ENCODE results near the gene CHST6. TPM values are rescaled to one million over a fixed set of nuclear protein-coding genes. Genes with fewer than 3 reads are reported as not detected.

The CHST6 gene
- total RNA-seq, 1 experiment from 2014 or later = 17.9 TPM

- TF ChIP-seq FOSL1 (IDR thresholded peaks at IDR 0.05; ENCODE audit: low read depth) = peak; percentile 64
- TF ChIP-seq ZNF274 (IDR thresholded peaks at IDR 0.05; ENCODE audit: low read depth, low read length) = no peak
These were observed 11.3 kb upstream of the CHST6 start (continued) for GRCh38 chr16:75506574-75506973.

GRCh38 chr16:75506107-75506506, 10.9 kb upstream of the CHST6 start:
- DNase-seq (ENCODE audit: low read depth, low spot score) = no peak
- peak overlapping the region; percentile 48 for H3K4me2 ChIP-seq (ENCODE audit: low read length)
- no peaks in the 10 kb centered on the region for H4K20me1 ChIP-seq (ENCODE audit: insufficient read depth)
- no peak for TF ChIP-seq ZNF274 (IDR thresholded peaks at IDR 0.05; ENCODE audit: low read depth, low read length)
- TF ChIP-seq CEBPB (IDR thresholded peaks at IDR 0.05; ENCODE audit: low read depth) = no peak
- no peak for TF ChIP-seq SRF (IDR thresholded peaks at IDR 0.05; ENCODE audit: low read depth)
- no peak for TF ChIP-seq ELF1 (IDR thresholded peaks at IDR 0.05; ENCODE audit: borderline replicate concordance, low read depth)
- TF ChIP-seq FOSL1 (IDR thresholded peaks at IDR 0.05; ENCODE audit: low read depth) = no peak
- TF ChIP-seq REST (IDR thresholded peaks at IDR 0.05; ENCODE audit: low read depth) = no peak
- no peak for TF ChIP-seq CTCF (IDR thresholded peaks at IDR 0.05 in 2 of 3, conservative IDR thresholded peaks at IDR 0.05 in 1 of 3; ENCODE audit: borderline replicate concordance in 1 of 3, insufficient read depth in 1 of 3, low read depth in 2 of 3, low read length in 2 of 3)
- TF ChIP-seq YY1 (IDR thresholded peaks at IDR 0.05; ENCODE audit: extremely low read depth, insufficient replicate concordance, low read depth, low read length) = no peak
- no peak for TF ChIP-seq ZFX (IDR thresholded peaks at IDR 0.05)
- no peak for TF ChIP-seq CBX3 (IDR thresholded peaks at IDR 0.05; ENCODE audit: low read depth)
- no peak for TF ChIP-seq EZH2 (IDR thresholded peaks at IDR 0.05)
- no peak for TF ChIP-seq EGR1 (IDR thresholded peaks at IDR 0.05; ENCODE audit: low read depth)
- no peak for TF ChIP-seq RAD21 (IDR thresholded peaks at IDR 0.05; ENCODE audit: low read depth)
- no peak for TF ChIP-seq POLR2A (IDR thresholded peaks at IDR 0.05; ENCODE audit: borderline replicate concordance, extremely low read depth, insufficient read depth, insufficient read length)
- POLR2A ChIA-PET = interaction anchor here (1.3 kb wide), 1 partner anchor 11 kb away, joined by 5 read pairs; no protein-coding TSS in a partner anchor
- H3K4me3 ChIP-seq (replicated peaks in 1 of 2; ENCODE audit: low read depth in 1 of 2, low read length in 2 of 2) = no peak overlapping the region; a peak in 1 of 4 replicates
- H3K27me3 ChIP-seq (ENCODE audit: insufficient read depth, low read length) = no peaks in the 10 kb centered on the region
- CTCF ChIA-PET = interaction anchor here (0.8 kb wide), 1 partner anchor 11 kb away, joined by 3 read pairs; no protein-coding TSS in a partner anchor
- peak overlapping the region; percentile 65 for H2AFZ ChIP-seq (ENCODE audit: low read depth, low read length, poor library complexity, severe bottlenecking)
- H3K27ac ChIP-seq (ENCODE audit: low read depth, low read length) = peak overlapping the region; percentile 13; the same call in 1 of the 2 replicates
- no peaks in the 10 kb centered on the region for H3K9me2 ChIP-seq (ENCODE audit: insufficient read depth)
- H3K79me2 ChIP-seq (ENCODE audit: insufficient read depth, low read length) = no peaks in the 10 kb centered on the region
- no peaks in the 10 kb centered on the region for H3K9me3 ChIP-seq (ENCODE audit: control insufficient read depth in 1 of 2, insufficient read depth in 1 of 2, low read depth in 1 of 2, low read length in 2 of 2)
- intact Hi-C loops (cut with micrococcal nuclease) = no loop called here
- no peak overlapping the region for H3K9ac ChIP-seq (ENCODE audit: low read length)
- no peaks in the 10 kb centered on the region for H3K36me3 ChIP-seq (ENCODE audit: control insufficient read depth in 1 of 2, insufficient read depth in 2 of 2, low read length in 2 of 2)
- RAD21 ChIA-PET (ENCODE audit: low non-redundant PET in 1 of 2, low total read pairs in 2 of 2, uncharacterized antibody in 2 of 2, unreplicated experiment in 2 of 2) = no interaction called here
- no peak for ATAC-seq
- peaks cover 24 to 37% of the 10 kb centered on the region in 2 experiments for H3K4me1 ChIP-seq (ENCODE audit: control insufficient read depth in 1 of 2, insufficient read depth in 2 of 2, low read length in 2 of 2)
- TSS peak; percentile 72 for BruUV-seq (replicated peaks)
